Stimulated activated CD8-positive, alpha-beta memory T cell treated with anti-CD3 and anti-CD28 coated beads, Interleukin-12 subunit alpha, Interleukin-12 subunit beta, amount 100 ng/mL, for 24 hours (primary cell): Measurements from ENCODE around the gene CFAP70.

Experiments
- DNase-seq: peaks from one replicate; pipeline ENCODE4 v3.0.0-alpha.2; 2020; ENCODE audit errors: extremely low read depth

The CFAP70 gene

DNA sequence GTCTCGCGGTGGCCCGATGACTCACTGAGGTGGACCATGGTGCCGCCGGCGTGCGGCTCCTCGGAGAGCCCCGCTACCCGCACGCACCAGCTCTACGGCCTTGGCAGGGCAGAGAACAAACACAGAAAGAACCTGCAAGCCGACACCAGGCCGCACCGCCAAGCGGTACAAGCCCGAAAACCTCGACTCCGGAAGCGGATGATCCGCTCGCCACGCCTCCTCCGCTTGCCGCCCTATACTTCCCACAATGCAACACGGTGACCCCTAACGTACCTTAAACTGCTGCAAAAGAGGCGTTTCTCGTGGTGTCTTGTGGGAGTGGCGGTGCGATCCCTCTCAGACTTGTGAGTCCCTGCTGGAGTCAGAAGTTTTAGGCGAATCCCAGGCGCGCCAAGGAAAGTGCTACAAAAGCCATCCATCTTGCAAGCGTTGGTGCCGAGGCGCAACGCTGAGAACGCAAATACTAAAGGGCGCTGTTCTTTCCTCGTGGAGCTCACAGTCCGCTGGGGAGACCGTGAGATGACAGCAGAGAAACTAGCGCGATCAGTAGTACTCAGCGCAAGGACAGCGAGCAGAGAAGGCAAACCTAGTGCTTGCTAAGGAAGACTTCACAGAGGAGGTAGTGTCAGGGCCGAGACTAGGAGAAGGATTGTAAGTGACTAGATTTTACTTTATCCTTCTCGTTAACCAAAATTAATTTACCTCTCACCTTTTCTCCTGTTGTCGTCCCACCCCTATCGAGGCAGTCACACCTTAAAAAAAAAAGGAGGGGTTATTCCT is 106.0 kb downstream of the CFAP70 start, which contains the start of gene MRPS16:
TSS of gene MRPS16 (minus strand) at position 200 of the 780 bp plus-strand sequence. CDS start at position 38, 162 bp downstream.
- DNase-seq = peak; percentile 79

DNA sequence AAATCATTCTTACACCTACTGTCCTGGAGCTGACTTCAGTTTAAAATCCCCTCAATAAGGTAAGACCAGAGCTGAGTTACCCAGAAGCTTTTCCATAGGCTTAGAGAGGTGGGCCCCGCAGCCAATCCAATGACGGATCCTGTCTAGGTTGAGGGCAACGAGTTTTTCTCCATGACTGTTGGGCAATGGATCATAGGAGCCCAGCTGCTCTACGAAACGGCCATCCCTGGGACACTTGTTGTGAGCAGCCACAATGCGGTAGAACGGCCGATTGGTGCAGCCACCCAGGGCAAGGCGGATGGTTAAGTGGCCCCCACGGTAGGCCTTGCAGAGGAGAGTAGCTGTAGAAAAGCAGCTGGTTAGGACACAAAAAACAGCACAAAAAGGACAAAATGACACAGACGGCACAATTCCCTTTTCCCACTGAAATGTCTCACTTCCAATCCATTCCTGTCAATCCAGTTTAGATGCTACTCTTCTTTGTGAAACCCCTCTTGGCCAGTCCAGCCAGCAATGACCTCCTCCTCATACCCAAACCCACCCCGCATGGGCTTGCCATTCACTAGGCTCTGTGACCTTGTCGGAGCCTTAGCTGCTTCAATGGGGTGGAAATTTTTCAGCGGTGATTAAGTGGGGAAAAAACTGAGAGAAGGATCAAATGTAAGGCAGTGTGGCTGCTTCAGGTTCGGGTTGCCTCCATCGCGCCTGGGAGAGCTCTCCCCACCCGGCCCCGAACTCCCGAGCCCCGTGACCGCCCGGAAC is 106.8 kb downstream of the CFAP70 start:
- no peak for DNase-seq

DNA sequence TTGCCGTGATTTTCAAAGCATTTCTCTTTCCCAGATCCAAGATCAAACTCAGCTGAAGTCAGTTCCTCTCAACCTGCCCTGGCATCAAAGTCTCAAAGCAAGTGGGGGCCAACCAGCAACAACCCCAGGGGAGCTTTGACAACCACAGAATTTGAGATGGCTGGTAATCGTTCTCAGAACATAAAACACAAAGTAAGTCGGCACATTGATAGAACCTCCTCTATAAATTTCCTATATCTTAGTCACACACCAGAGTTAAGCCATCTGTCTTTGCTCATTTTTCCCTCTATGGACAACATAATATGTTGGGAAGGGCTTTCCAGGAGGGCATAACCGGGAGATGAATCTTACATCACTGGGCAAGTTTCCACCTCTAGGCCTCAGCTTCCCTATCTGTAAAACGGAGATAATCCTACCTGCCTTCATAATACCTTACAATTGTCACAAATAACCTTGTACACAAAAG is 110.4 kb downstream of the CFAP70 start:
- no peak for DNase-seq

DNA sequence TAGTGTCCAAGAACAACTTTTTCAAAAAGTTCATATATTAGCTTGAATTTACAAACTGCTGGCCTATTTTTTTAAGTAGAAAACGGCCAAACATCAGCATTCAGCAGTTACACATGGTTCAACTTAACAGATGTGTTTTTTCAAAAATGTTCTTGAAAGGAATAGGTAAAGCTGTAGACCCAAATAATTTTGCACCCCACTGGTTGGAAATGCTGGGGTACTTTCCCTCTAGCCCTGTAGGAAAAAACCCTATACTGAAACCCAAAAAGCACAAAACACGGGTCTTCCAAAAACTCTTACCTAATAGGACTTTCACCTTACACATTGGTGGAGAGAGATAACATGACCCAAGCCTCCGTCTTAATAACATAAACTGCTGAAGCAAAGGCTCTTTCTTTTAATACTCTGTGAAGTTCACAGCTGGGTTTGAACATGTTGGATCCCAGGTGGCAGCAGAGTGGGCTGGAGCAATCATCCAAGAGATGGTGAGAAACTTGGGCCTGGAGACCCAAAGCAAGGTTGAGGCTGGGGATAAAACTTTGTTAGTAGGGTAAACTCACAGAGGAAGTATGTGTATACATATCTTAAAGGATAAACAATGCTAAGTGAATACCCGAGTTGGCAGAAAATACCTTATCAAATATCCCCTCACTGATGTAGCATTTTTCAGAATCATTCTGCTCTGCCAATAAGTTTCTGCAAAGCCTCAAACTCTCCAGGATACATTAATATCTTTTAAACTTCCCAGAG is 111.0 kb downstream of the CFAP70 start:
- DNase-seq = no peak

DNA sequence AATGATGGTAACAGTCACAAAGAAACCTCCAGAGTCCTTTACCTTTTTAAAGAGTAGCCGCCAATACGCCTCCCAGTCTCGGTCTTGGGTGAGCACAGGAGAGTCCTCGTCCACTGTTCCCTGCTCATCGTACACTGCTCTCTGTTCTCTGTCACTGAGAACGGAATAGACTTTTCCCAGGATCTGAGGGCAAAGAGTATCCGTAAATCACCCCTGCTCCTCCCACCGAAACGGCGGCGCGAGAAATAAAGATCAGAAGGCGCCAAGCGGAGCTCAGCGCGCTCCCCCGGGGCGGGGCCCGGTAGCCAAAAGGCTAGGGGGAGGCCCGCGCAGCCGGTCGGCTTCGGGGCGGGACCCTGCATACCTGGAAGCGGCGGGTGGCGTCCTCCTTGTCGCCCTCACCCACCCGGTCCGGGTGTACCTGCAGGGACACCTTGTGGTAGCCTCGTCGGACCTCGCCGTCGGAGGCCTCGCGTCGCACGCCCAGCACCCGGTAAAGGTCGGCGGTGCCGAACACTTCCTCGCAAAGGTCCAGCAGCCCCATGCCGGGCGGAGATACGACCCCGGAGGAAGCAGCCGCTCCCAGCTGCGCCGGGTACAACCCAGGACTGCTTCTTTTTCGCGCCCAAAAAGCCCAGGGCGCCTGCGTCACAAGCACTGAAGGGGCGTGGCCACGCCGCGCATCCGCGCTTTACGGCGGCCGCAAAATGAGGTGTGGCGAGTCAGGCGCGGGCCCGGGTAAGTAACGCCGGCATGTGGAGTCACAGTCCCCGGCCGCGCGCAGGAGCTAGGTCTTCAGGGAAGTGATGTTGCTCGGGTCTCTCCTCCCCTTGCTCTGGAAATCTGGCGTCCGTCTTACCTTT is 111.8 kb downstream of the CFAP70 start, which contains the start of gene DNAJC9:
TSS of gene DNAJC9 (minus strand) at position 610 of the 863 bp plus-strand sequence. CDS start at position 544, 66 bp downstream.
- peak; percentile 89 for DNase-seq

DNA sequence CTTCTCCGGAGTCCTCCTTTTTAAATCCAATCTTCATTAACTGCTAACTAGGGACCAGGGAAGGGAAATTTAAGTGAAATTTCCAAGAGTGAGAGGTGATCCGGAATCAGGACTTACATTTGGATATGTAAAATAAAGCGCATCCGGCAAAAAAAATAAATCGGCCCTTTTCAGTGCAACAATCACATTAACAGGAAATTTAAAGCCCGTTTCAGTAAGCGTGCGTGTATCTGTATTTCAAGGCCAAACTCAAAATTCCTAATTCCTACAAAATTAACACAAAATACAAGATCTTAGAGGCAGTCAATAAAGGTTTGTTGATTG is 112.4 kb downstream of the CFAP70 start:
- no peak for DNase-seq

DNA sequence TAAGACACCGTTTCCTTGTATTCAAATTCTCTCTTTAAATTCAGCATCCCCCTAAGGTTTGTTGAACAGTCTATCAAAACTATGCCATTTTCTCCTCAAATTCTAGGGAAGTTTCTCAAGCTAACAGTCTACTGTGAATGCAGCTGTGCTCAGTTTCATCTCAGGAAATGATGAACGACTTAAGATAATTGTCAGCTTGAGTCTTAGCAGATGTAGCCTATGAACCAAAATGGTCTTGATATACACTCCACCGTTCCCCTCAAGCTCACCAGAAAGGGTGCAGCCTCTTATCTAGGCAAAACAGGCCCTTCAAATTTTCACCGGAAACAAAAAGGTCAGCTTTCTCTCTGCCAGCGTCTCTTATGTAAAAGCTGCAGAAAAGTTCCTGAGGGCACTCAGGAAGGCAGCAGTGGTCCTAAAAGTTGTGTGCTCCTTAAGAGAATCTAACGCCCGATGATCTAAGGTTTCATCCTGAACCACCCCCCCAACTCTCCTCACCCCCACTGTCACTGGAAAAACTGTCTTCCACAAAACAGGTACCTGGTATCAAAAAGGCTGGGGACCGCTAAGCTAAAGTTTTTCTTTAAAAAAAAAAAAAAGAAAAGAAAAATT is 113.7 kb downstream of the CFAP70 start:
- no peak for DNase-seq

DNA sequence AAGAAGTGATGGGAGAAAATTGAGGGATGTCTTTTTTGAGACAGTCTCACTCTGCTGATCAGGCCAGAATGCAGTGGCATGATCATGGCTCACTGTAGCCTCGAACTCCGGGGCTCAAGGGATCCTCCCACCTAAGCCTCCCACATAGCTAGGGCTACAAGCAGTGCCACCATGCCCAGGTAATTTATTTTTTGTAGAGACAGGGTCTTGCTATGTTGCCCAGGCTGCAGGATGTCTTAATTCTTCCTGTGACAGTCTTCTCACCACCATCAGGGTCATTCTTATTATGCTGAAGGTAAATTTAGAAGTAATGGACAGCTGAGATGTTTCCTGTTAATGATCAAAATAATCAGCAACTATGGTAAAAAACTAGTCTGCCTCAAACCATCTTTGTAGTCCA is 118.8 kb downstream of the CFAP70 start:
- no peak for DNase-seq

DNA sequence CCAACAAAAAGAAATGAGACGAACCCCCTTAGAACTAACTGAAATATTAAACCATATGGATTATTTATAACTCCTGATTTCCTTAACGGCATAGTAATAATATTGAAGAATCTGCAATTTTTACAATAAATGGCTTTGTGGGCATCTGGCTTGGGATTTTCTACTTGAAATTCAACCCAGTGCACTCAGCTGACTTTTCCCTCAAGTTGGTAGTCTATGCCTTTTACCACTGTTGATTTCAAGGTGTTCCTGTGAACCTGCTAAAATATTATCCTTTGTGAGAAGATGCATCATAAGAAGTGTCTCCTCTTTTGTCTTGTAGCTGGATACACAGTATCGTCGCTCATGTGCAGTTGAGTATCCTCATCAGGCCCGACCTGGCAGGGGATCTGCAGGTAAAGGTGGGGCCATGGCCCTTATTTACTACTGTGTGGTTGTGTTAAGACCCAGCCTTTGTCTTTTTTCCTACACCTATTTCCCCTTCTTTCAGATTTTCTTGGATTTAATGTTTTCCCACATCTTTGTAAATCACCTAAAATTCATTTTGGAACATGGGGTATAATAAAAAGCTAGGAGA is 119.6 kb downstream of the CFAP70 start:
- DNase-seq = no peak

DNA sequence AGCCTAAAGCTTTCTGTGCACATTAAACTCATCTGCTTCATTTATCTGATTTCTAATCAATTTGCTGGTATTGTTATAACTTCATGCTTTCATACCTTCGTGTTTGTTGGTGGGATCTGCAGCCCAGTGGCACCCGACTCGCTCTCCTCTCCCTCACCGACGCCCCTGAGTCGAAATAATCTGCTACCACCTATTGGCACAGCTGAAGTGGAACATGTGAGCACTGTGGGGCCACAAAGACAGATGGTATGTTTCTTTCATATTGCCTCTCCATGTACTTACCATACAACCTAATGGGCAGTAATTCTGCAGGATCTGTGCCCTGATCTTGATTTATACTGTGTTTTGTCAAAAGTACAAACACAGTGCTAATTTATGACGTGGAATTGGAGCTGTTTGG is 124.0 kb downstream of the CFAP70 start:
- DNase-seq = no peak

DNA sequence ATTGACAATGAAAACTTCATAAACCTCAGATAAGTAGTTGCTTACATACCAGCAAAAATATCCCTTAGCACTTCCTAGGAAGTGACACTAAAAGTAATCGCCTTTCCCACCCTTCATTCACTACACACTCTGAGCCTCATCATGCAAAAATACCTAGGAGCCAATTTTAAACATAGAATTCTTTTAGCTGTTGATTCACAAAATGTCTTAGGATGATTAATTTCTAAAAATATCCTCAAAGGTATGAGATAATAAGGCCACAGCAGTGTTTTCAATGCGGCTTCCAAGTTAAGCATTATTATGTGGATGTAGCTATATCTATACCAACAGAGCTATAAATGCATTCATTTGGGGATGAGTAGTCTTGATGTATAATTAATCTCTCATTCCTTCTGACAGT is 124.8 kb downstream of the CFAP70 start:
- no peak for DNase-seq

DNA sequence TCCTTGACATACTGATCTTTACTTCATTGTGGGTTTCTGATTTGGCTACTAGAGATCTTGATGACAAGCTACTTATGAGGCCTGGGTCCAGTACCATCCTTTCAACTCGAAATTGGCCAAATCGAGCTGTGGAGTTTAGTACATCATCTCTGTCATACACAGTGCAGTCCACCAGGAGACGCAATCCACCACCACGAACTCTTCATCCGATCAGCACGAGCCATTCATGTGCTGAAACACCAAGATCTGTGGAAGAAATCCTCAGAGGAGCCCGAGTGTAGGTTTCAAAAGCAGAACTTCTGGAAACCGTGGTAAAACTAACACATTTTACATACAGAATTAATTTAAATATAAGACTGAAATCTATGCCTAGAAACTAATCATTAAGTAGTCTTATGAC is 125.8 kb downstream of the CFAP70 start:
- DNase-seq = no peak

DNA sequence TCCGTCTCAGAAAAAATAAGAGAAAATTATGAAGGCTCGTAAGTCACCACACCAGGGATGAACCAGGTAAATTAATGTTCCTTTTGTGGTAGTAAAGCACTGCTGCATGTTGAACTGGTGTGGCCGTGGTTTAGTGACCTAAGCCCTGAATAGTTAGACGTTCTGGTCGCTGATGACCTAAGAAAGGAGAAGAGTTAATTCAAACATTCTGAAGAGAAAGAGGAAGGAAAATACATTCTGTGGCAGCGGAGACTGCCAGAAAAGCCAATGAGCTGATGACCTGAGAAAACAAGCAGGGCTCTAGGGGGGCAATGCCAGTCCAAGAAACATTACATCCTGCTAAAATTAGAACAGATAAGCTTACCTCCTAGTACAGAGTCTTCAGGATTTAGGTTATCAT is 129.1 kb downstream of the CFAP70 start:
- DNase-seq = no peak

DNA sequence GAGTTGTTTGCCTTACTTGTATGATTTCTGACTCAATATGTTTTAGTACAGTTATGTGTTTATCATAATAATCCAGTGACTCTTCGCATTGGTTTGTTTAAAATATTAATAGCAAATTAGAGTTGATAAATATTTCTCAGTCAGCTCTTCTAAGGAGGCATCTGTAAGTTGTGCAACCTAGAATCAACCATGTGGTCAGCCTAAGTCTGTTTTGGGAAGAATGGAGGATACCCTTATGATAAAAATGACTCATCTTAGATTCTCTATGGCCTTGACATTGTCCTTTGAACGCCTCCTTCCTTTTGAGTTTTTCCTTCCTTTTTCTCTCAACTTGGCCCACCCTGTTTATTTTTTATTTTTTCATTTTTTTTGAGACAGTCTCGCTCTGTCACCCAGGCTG is 130.4 kb downstream of the CFAP70 start:
- no peak for DNase-seq

DNA sequence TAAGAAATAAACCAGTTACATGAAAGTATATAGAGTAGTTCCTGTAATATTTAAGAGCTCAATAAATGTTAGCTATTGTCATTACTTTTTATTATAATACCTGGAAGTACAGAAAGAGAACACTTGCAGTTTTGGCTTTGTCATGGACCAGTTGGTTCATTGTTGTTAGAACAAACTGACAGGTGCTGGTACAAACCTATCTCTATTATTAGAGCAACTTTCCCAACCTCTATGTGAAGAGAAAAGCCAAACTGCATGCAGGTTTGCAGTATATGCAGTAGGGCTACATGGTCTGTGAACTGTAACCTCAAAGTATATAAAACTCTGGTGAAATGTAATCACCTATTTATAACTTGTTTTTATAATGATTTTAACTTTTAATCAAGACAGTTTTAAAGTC is 132.0 kb downstream of the CFAP70 start:
- DNase-seq = no peak

DNA sequence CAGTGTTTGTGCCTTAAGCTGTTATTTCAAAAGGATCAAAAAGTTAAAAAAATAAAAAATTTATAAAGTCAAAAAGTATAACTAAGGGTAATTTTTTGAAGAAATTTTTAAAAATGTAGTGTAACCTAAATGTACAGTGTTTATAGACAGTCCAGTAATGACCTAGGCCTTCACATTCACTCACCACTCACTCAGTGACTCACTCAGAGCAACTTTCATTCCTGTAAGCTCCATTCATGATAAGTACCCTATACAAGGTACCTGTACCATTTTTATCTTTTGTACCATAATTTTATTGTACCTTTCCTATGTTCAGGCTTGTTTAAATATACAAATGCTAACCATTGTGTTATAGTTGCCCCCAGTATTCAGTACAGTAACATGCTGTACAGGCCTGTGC is 133.1 kb downstream of the CFAP70 start:
- no peak for DNase-seq

DNA sequence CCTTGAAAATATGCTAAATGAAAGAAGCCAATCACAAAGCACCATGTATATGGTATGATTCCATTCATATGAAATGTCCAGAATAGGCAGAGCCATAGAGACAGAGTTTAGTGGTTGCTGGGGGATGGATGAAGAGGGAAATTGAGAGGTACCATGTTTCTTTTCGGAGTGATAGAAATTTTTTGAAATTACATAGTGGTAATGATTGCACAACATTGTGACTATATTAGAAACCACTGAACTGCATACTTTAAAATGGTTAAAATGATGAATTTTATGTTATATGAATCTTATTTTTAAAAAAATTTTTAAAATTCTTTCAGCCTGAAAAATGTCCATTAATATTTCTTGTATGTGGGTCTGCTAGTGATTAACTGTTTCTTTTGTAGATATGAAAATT is 137.7 kb downstream of the CFAP70 start:
- no peak for DNase-seq

DNA sequence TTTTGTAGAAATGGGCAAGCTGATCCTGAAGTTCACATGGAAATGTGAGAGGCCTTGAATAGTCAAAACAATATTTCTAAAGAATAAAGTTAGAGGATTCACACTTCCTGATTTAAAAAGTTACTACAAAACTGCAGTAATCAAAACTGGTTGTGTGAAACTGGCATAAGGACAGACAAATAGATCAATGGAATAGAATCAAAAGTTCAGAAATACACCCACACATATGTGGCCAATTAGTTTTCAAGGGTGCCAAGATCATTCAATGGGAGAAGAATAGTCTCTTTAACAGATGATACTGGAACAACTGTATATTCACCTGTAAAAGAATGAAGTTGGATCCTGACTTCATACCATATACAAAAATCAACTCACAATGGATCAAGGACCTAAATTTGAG is 139.3 kb downstream of the CFAP70 start:
- DNase-seq = no peak

DNA sequence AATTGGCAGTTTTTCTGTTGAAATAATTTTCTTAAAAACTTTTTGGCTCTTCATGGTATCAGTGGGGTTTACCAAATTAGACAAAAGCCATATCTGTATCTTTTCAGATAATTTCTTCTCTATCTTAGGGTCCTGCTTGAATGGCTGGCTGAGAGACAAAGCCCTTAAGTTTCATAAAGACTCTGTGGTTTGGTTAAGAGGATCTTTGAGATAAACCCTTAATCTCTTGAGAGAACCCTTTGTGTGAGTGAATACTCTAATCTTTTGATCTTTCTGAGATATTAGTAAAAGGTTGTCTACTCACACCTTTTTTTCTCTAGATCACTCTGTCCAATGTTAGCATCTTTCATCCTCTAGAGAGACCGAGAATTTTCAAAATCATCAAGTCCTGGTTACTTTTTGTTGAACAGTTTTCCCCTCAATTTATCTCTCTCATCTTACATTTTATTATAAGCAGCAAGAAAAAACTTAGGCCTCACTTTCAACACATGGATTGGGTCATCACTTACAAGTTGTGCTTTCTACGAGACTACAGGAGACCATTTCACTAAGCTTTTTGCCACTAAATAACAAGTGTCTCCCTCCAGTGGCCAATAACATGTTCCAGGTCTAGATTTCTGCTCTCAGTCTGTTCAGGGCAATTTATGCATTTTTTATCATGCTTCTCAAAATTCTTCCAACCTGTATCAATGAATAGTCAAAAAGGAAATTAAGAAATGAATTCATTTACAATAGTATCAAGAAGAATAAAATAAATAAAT is 140.1 kb downstream of the CFAP70 start:
- no peak for DNase-seq

DNA sequence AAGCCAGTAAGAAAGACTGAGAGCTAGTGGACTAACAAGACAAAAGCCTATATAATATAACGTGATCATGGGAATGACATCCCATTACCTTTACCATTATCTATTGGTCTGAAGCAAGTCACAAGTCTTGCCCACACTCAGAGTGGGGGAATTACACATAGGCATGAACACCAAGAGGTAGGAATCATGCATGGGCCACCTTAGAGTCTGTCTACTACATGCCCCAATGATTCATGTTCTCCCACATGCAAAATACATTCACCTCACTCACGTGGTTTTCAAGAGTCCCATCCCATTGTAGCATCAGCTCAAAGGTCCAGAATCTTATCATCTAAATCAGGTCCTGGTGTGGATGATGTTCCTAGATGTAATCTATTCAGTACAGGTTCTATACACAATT is 141.0 kb downstream of the CFAP70 start:
- DNase-seq = no peak
